ENCODE data around the gene CORIN. TPM values are rescaled to one million over a fixed set of nuclear protein-coding genes. Genes with fewer than 3 reads are reported as not detected.

The CORIN gene, protein sequence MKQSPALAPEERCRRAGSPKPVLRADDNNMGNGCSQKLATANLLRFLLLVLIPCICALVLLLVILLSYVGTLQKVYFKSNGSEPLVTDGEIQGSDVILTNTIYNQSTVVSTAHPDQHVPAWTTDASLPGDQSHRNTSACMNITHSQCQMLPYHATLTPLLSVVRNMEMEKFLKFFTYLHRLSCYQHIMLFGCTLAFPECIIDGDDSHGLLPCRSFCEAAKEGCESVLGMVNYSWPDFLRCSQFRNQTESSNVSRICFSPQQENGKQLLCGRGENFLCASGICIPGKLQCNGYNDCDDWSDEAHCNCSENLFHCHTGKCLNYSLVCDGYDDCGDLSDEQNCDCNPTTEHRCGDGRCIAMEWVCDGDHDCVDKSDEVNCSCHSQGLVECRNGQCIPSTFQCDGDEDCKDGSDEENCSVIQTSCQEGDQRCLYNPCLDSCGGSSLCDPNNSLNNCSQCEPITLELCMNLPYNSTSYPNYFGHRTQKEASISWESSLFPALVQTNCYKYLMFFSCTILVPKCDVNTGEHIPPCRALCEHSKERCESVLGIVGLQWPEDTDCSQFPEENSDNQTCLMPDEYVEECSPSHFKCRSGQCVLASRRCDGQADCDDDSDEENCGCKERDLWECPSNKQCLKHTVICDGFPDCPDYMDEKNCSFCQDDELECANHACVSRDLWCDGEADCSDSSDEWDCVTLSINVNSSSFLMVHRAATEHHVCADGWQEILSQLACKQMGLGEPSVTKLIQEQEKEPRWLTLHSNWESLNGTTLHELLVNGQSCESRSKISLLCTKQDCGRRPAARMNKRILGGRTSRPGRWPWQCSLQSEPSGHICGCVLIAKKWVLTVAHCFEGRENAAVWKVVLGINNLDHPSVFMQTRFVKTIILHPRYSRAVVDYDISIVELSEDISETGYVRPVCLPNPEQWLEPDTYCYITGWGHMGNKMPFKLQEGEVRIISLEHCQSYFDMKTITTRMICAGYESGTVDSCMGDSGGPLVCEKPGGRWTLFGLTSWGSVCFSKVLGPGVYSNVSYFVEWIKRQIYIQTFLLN
- under 1 TPM in 1 of 2 experiments, not detected in 1; 0.10 TPM for total RNA-seq

DNA sequence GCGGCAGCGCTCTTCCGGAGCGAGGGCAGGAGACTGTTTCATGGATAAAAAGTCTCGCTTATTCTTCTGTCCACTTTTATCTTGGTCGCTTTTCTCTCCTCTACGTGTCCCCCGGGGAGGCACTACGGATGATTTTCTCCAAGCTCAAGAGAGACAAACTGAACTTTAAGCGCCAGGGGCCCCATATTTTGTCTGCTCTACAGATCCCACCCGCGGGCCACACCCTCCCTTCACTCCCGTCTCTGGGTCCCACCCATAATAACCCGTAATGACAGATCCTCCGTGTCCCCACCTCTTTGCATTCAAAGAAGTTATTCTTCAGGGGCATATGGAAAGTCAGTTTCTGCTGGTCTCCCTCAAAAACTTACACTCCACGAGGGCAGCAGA lies at the start of gene CORIN:
Gene CORIN (minus strand): TSS at position 160 of the 387 bp plus-strand sequence. CDS start 118 bp downstream, at position 42.
- CTCF ChIA-PET = no interaction called here

DNA sequence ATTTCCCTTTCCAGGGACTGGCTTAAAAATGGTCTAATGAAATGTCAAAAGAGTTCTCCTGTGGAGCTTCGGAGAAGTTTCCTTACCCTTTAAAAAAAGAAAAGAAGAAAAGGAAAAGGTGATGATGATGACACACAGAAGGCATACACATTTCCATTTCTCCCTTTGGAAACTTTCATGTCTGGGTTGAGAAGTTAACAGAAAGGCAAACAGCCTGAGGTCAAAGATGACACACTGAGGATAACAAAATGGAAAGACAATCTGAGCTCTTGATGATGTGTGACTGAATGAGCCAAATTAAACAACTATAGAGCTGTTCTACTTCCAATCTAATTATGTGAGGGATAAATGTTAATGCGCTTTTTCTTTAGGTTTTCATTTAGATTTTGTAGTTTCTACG lies 44.4 kb upstream of the CORIN start:
- CTCF ChIA-PET = no interaction called here
- POLR2A ChIA-PET = no interaction called here

More for the DNA sequence above, at the start of gene CORIN:
- POLR2A ChIA-PET = interaction anchor here (0.6 to 1.1 kb wide), 2 partner anchors 76 to 293 kb away, joined by 3 read pairs; no protein-coding TSS in a partner anchor

DNA sequence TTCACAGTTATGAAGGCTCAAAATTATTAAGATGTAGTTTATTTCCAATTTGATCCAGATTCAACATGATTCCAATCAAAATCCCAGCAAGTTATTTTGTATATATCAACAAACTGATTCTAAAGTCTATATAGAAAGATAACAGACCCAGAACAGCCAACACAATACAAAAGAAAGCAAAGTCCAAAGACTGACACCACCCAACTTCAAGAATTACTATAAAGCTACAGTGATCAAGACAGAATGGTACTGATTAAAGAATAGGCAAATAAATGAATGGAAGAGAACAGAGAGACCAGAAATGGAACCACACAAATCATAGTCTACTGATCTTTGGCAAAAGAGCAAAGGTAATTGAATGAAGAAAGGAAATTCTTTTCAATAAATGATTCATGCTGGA lies 41.6 kb upstream of the CORIN start:
- POLR2A ChIA-PET = no interaction called here
- CTCF ChIA-PET = interaction anchor here (0.6 kb wide), 1 partner anchor 294 kb away, joined by 3 read pairs; no protein-coding TSS in a partner anchor

DNA sequence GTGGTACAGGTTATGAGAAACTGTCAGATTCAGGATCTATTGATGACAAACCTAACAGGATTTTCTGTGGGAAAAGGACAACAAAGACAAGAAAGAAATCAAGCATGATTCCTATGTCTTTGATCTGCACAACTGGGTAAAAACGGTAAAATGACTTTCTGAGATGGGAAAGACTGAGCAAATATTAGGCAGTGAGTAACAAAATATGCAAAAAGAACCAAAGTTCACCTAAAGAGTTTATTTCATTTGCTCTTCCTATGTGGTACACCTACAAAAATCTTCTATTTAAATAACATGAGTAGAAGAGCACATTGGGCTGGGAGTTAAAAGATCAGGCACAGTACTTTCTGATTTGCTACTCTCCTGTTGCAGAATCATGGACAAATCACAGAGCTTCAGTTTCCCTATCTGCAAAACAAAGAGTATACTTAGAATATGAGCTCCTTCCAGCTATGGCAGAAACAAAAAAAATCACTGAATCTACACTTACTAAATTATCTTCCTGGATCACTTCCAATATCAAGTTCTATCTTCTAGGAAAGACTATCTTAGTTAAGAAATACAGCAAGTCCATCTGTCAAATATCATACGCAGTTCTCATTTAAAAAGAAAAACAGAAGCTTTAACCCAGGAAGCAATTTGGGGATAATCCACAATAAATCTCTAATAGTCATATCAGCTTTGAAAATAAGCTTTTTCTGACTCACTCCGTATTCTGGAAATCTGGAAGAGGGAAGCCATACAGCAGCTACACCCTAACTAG lies 39.1 kb upstream of the CORIN start:
- ChIA-PET POLR2A (no interaction called here), CTCF (no interaction called here)

DNA sequence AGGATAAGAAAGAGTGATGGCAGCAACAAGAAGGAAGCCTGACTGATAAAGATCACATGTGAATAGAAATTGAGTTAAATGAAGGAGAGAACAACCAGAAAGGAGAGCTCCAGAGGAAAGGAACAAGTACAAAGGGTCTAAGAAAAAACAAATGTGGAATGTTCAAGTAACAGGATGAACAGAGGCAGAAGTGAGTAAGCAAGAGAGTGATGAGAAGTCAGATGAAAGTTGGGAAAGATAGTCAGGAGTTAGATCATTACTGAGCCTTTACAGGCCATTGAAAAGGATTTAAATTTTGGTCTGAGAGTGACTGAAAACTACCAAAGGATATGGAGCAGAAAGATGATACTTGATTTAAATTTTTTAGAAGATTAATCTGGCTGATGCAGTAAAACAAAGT lies 38.4 kb upstream of the CORIN start:
- POLR2A ChIA-PET = no interaction called here
- CTCF ChIA-PET = no interaction called here

DNA sequence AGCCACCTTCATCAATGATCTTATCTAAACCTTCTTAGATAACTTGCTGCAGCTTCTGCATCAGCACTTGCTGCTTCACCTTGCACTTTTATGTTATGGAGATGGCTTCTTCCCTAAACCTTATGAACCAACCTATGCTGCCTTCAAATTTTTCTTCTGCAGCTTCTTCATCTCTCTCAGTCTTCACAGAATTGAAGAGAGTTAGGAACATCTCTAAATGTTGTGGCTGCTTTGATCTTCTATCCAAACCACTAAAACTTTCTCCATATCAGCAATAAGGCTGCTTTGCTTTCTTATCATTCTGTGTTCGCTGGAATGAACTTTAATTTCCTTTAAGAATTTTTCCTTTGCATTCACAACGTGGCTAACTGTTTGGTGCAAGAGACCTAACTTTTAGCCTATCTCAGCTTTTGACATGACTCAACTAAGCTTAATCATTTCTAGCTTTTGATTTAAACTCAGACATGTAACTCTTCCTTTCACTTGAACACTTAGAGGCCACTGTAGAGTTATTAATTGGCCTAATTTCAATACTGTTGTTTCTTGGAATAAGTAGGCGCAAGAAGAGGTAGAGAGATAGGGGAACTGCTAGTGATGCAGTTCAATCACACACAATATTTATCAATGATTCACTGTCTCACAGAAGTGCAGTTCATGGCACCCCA lies 36.1 kb upstream of the CORIN start:
- POLR2A ChIA-PET = no interaction called here
- CTCF ChIA-PET = no interaction called here

DNA sequence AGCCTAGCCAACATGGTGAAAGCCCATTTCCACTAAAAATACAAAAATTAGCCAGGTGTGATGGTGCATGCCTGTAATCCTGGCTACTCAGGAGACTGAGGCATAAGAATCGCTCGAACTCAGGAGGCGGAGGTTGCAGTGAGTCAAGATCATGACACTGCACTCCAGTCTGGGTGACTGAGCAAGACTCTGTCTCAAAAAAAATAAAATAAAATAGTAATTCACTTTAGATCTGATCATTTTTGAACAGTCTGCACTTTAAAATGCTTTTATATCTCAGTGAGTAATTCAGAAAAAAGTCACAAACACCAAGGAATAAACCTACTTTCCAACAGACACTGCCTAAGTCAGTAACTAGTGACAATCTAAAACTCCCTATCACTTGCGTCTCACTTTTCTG lies 25.6 kb upstream of the CORIN start:
- ChIA-PET CTCF (interaction anchor here (0.6 kb wide), 1 partner anchor 336 kb away, joined by 5 read pairs; no protein-coding TSS in a partner anchor), POLR2A (no interaction called here)

DNA sequence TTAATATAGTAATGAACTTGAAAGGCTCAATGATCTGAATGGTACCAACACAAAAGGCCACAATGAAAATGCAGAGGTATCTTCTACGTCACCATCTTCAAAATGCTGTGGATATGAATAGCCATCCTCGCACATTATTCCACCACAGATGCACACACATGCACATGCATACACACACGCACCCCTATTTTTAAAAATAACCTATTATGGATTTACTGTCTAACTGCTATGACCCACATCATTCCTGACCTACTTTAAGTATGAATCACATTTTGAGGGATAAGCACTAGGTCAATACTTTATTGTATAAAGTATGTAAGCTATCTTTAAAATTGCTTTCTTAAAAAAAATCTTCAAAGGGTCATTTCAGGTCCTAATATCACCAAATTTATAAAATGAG lies 24.4 kb upstream of the CORIN start:
- CTCF ChIA-PET = no interaction called here

DNA sequence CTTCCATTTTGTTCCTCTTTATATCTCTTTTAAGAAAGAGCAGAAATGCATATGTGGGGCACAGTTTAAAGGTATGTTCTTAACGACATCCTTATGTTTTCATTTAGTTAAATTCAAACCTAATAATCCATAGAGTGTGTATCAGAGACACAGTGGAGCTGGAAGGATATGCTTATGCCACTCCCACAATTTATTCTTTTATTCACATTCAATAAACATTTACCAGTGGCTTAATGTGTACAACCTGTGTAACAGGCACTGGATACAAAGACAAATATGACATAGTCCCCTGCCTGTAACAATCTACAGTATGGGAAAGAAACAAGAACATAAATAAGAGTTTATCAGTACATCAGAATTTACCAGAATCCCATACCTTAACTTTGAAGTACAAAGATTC lies 22.4 kb upstream of the CORIN start:
- CTCF ChIA-PET = interaction anchor here (1.1 kb wide), 1 partner anchor 21 kb away, joined by 3 read pairs; no protein-coding TSS in a partner anchor
- POLR2A ChIA-PET = no interaction called here

More for the DNA sequence above, 24.4 kb upstream of the CORIN start:
- POLR2A ChIA-PET = no interaction called here

DNA sequence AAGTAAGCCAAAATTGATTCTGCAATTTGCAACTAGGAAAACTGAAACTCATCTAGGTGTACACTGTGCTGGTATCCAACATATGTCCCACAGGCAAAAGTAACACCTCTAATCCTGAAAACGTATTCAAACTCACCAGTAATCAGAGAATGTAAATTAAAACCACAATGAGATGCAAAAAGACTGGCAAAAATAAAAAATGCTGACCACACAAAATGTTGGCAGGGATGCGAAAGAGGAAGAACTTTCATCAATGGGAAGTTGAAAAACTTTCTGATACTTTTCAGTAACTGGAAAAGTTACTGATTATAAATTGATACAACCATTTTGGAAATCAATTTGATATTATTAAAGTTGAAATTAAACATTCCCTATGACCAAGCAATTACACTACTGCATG lies 20.1 kb upstream of the CORIN start:
- ChIA-PET POLR2A (no interaction called here), CTCF (no interaction called here)

DNA sequence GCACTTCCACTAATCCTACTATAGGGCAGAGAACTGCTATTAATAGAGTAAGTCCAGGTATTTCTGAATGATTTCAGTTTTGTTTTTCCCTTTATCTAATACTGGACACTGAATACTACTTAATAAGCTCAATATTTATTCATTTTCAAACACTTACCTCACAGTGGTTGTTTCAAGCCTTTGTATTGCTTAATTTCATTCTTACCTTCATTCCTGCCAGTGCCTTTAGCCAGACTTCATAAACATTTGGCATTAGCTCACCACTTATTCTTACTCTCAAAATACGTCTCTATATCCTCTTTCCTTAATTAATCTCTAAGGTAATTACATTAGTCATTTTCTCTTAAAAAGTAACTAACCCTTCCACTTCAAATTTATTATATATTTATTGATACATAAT lies 18.8 kb upstream of the CORIN start:
- ChIA-PET CTCF (no interaction called here), POLR2A (no interaction called here)

DNA sequence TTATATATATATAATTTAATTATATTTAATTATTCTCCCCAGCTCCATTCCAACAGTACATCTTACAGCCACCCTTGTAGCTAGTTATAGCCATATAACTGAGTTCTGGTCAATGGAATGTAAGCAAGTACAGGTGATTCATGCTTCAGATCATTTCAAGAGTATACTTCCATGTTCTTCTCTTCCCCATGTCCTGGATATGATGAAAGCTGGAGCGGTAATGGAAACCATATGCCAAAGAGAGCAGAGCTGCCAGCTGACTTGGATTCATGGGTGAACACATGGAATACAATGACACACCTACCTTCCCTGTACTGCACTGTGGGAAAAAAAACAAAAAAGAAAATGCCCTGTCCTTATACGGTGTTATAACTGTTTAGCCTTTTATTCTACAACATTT lies 17.5 kb upstream of the CORIN start:
- ChIA-PET CTCF (interaction anchor here (0.7 kb wide), 1 partner anchor 16 kb away, joined by 4 read pairs; no protein-coding TSS in a partner anchor), POLR2A (no interaction called here)

DNA sequence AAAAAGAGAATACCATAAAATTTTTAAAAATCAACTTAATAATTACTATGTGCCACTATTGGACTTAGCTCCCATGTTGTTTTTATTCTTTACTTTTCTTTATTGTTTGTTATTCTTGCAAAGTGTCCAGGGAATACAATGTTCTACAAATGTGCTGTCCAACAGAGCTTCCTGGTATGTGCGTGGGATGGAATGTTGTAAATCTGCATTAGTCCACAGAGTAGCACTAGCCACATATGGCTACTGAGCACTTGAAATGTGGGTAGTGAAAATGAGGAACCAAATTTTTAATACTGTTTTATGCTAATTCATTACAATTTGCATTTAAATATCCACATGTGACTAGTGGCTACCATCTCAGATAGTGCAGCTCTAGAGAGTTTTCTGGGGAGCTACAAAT lies 14.3 kb upstream of the CORIN start:
- CTCF ChIA-PET = no interaction called here
- POLR2A ChIA-PET = no interaction called here

DNA sequence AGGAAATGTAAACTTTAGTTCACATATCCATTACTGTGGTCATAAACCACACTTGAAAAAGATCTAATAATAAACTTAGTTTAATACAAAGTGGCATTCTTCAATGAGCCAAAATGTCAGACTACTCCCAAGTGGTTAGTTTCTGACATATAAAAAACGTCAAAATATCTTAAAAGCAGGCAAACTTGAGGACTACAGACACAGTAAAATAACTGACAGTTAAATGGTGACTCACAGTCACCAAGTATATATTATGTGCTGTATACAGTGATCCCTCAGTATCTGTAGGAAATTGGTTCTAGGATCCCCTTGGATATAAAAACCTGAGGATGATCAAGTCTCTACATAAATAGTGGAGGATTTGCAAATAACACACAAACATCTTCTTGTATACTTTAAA lies 11.6 kb upstream of the CORIN start:
- ChIA-PET CTCF (no interaction called here), POLR2A (no interaction called here)

DNA sequence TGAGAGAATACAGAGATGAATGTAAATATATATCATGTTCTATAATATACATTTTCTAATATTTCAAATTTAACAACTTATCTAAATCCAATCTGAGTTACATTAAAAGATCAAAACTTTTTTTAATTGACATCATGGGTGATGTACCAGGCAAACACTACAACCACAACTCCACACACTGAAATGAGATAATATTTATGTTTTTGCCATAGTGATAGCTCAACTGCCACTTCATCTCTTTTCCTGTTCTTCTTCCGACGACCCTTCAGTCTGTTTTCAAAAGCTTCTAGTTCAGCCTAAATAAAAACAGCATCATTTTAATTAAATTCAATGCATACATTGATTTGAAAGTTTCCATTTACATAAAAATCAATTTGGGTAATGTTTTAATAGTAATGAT lies 10.2 kb upstream of the CORIN start:
- POLR2A ChIA-PET = no interaction called here
- CTCF ChIA-PET = no interaction called here

DNA sequence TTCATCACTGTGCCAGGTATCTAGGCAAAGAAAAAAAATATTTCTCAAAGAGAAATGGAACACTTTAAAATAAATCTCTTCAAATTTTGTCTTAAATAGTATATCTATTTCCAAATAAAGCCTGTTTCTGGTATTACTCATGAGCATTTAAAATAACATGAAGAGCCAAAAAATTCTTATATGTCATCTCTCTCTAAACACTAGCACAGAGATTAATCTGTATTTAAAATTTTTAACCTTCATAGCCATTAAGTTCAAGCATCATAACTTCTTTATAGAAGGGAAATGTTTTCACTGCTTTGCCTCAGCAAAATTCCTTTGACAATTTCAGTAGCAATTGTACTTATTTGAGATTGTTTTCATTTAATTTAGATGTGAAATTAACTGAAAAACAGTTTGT lies 5.1 kb upstream of the CORIN start:
- POLR2A ChIA-PET = no interaction called here
- CTCF ChIA-PET = no interaction called here

DNA sequence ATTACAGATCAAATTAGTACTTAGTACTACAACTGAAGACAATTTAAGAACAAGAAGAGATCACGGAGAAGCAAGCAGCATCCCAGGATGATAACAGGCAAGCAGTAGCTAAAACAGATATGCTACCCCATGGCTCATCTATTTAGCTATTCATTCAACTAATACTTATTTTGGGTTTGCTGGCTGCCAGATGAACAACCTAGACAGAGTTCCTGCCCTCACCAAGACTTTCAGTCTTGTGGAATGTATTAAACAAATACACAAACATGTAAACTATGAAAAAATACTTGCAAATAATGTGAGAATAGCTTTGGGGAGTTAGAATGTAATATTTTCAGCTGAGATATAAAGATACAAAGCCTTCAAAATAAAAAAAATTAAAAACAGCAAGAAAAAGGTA lies 2.4 kb upstream of the CORIN start:
- ChIA-PET POLR2A (no interaction called here), CTCF (no interaction called here)

DNA sequence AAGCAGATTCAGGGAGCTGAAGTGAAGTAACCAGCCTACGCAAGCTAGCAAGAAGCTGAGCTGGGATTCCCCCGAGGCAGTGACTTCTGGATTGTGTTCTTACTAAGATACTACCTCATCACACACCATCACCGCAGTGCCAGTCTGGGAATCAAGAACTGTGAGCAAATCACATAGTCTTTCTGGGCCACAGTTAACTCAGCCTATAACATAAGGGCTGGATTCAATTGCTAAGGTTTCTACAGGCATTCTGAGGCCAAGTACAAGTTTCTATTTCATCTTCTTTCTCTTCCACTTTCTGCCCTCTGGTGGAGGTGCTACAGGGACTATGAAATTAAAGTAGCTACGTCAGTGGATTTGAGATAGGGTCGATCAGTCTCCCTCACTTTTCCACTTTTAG lies 1.4 kb upstream of the CORIN start:
- CTCF ChIA-PET = interaction anchor here (0.6 to 0.8 kb wide), 2 partner anchors 16 to 21 kb away, joined by 3 to 4 read pairs; no protein-coding TSS in a partner anchor
- POLR2A ChIA-PET = no interaction called here

DNA sequence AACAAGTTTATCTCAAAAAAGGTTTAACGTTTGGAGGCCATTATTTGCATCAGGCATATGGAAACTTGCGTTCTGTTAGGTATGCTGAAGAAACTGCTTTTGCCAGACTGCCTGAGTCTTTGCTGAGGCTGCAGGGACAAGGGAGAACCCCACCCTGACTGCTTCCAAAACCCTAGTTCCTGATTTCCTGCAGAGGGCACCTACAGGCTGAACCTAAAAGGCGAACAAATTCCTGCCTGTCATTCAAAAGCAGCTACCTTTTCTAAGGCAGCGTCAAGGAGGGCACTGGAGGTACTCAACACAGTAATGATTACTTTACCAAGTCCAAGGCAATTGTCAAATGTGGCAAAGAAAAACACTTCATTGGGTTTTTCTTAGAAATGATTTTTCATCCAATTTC lies 578 bp upstream of the CORIN start:
- POLR2A ChIA-PET = no interaction called here

More for the DNA sequence above, 578 bp upstream of the CORIN start:
- CTCF ChIA-PET = no interaction called here

Measured in activated CD8-positive, alpha-beta memory T cell treated with anti-CD3 and anti-CD28 coated beads for 36 hours (primary cell).